Activated CD4-positive, alpha-beta T cell treated with anti-CD3 and anti-CD28 coated beads, Interleukin-2, amount 50 U/mL, for 16 hours (primary cell): Measurements from ENCODE around the gene DCAF12.
"Not testable (repeated sequence)": the region's sequence is repeated elsewhere in the genome, so short reads cannot be mapped to it uniquely, and the experiment has no call there.

Experiments used
- DNase-seq: peaks from one replicate; pipeline ENCODE4 v3.0.0-alpha.2; 2020

The DCAF12 gene

GRCh38 chr9:34126207-34127034, at the start of gene DCAF12:
Gene DCAF12, minus strand, starts transcription at chr9:34126698. Its CDS starts 267 bp downstream, at chr9:34126431.
- DNase-seq = peak; percentile 93

DNA sequence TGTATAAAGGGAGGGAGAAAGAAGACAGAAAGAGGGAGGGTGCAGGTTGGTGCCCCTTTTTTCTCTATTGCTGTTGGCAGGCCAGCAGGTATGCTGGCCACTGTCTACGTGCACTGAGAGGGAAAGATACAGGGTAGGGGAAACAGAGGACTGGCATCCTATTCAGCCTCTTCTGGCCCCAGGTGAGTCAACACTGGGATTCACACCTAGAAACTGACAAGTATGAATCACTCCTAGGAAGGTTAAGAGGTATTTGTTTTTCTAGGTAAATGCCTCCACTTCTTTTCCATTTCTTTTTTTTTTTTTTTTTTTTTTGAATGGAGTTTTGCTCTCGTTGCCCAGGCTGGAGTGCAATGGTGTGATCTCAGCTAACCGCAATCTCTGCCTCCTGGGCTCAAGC, 49.6 kb upstream of the DCAF12 start:
- DNase-seq = no peak

GRCh38 chr9:34171753-34172535, 45.4 kb upstream of the DCAF12 start:
- peak; percentile 67 for DNase-seq

- no peak for DNase-seq
Observed at GRCh38 chr9:34170237-34170991, 43.9 kb upstream of the DCAF12 start.

DNA sequence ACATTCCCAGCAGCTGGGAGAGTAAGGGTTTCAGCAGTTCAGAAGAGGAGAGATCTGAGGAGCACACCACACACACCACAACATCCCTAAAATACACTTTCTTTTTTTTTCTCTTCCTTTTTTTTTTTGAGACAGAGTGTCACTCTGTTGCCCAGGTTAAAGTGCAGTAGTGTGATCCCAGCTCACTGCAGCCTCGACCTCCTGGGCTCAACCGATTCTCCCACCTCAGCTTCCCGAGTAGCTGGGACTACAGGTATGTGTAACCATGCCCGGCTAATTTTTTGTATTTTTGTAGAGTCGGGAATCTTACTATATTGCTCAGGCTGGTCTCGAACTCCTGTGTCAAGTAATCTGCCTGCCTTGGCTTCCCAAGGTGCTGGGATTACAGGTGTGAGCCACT, 42.6 kb upstream of the DCAF12 start:
- no peak for DNase-seq

DNA sequence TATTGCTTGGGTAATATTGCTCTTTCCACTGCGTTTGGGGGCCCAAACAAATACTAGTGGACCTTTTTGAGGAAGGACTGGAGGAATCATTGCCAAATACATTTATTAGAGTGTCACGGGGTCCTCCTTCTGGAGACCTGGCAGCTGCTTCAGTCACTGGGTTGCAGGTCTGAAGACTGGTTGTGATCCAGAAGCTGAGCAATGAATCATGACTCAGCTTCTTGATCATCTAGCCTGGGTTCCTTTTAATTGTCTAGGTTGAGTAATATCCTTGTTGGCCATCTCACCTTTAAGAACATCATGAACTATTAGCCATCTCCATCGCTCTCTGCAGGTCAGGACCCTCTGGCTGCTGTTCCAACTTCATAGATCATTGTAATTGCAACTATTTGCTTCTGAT, 36.9 kb upstream of the DCAF12 start:
- no peak for DNase-seq

DNA sequence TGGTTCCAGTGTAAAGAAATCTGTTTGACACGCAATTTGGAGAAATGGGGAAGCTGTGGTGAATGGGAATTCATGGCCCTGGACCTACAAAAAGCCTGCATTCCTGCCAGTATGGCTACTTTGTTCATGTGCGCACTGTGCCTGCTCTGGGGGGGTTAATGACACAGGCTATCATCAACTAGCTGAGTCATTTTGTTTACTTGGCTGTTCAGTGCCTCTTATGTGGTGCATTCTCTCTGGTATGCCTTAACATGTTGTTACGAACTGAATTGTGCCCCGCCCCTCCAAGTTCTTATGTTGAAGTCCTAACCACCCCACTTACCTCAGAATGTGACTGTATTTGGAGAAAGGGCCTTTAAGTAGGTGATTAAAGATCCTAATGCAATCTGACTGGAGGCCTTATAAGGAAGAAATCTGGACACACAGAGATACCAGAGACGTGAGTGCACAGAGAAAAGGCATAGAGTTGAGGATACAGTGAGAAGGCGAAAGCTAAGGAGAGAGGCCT, 31.9 kb upstream of the DCAF12 start:
- no peak for DNase-seq

DNA sequence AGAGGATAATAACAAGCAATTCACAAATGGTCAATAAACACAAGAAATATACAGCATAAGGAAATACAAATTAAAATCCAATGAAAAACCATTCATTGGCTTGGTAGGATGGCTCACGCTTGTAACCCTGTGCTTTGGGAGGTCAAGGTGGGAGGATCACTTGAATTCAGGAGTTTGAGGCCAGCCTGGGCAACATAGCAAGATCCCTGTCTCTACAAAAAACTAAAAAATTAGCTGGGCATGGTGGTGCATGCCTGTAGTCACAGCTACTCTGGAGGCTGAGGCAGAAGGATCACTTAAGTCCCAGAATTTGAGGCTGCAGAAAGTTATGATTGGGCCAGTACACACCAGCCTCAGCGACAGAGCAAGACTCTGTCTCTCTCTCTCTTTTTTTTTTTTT, 31.4 kb upstream of the DCAF12 start:
- DNase-seq = no peak

- no peak for DNase-seq
Observed at GRCh38 chr9:34157318-34157717, 30.8 kb upstream of the DCAF12 start.

GRCh38 chr9:34154057-34154456, 27.6 kb upstream of the DCAF12 start:
- DNase-seq = no peak

DNA sequence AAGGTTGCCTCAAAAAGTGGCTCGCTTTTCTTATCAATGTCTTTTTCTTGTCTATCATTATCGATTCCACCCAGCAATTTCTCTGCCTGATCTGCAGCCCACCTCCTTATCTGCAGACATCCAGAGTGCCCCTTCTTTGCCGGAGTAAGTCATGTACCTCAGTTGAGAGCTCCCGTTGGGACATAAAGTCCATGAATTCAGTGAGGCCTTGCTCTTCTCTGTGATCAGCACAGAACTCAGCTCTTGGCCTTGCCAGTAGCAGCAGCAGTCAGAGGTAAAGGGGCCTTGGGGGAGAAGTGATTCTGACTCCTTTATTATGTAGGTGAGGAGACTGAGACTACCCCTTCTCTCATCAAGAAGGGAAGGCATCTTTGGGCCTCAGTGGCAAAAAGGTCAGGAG, 24.9 kb upstream of the DCAF12 start:
- no peak for DNase-seq

GRCh38 chr9:34145165-34145564, 18.7 kb upstream of the DCAF12 start:
- no peak for DNase-seq

GRCh38 chr9:34143116-34143515, 16.6 kb upstream of the DCAF12 start:
- DNase-seq = no peak

DNA sequence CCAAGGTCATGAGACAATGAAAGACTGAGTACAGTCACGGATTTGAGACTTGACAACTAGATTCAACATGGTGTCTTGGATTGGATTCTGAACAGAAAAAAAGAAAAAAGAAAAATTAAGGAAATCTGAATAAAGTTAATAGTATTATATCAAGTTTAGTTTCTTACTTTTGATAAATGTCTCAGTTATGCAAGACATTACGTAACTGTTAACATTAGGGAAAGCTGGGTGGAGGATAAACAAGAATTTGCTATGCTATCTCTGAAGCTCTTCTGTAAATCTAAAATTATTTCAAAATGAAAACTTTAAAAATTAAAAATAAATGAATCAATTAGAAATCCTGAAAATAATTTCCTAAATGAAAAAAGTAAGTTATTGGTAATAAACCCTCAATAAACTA, 14.4 kb upstream of the DCAF12 start:
- DNase-seq = no peak

DNA sequence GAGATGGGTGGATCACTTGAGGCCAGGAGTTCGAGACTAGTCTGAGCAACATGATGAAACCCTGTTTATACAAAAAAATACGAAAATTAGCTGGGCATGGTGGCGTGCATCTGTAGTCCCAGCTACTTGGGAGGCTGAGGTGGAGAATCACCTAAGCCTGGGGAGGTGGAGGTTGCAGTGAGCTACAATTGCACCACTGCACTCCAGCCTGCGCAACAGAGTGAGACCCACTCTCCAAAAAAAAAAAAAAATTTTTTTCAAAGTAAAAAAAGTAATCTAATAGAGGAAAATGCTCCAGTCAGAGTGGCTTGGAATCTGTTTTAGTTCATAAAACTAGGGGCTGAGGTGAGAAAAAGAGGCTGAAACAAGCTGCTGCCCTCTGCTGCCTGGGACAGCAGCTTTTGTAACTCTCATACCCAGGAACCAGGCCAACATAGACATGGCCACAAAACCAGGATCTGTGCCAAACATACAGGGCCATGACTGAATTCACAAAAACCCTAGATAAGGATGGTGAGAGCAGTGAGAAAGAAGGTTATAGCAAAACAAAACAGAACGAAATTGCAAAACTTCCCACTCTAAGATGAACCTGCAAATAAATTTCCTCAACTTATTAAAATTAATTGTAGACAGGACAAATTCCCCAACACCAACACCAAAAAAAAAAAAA, 13.1 kb upstream of the DCAF12 start:
- DNase-seq = no peak

- not testable (repeated sequence) for DNase-seq
Observed at GRCh38 chr9:34138644-34139043, 12.1 kb upstream of the DCAF12 start.

GRCh38 chr9:34134521-34134920, 8.0 kb upstream of the DCAF12 start:
- DNase-seq = no peak

DNA sequence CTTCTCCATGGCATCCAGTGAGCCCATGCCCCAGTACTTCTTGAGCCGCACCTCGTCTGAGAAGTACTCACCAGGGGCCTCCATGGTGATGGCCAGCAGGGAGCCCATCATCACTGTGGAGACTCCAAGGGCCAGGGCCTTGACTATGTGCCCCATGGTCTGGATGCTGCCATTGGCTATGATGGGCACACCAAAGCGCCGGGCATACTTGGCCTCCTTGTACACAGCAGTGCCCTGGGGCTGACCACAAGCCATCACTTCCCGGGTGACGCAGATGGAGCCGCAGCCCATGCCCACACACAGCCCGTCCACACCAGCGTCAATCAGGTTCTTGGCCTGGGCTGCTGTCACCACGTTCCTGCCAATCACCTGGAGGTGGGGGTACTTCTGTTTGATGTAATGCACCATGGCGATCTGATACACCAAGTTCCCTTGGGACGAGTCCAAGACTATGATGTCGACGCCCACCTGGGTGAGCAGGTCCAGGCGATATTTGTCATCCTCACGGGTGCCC, 7.0 kb upstream of the DCAF12 start:
- DNase-seq = no peak

- DNase-seq = no peak
Observed at GRCh38 chr9:34131571-34131970, 5.1 kb upstream of the DCAF12 start.

DNA sequence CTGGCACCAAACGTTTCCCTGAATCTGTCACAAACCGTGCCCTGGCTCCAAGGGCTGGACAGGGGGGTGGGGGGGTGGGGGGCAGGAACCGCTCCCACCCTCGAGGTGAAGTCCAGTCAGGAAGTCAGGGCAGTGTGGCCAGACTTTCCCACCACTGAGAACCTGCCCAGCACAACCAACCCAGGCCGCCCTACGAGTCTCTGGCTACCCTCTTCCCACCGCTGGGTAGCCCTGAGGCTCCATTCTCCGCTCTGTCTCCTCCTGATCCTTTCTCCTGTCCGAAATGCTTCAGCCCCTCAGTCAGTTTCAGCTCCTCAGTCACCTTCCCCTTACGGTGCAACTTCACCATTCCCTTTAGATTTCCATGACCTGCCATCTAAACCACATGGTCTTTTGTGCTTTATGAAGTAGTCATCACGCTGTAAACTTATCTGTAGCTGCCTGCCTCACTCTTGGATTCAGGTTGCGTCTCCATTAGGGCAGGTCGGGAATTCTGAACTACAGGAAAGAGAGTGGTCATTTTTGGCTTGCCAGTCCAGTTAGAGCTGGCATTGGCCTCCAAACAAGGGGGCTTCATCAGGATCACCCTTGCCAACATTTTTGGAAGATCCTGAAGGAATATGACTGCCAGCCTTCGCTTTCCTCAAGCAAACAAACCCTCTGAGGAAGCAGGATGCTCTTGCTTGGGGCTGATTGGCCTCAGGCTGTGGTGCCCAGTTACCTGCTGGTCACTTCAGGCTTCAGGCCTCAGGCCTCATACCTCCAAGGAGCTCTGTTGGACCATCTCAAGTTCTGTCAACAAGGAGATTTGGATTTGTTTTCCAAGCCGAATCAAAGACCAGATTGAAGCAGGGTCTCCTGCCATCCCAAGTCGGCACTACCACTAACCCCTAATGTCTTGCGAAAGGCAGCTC, 794 bp upstream of the DCAF12 start:
- DNase-seq = no peak

- DNase-seq = no peak
Observed at GRCh38 chr9:34125681-34126206, 754 bp downstream of the DCAF12 start.
